ENCODE results near the gene SETBP1.

The SETBP1 gene

DNA sequence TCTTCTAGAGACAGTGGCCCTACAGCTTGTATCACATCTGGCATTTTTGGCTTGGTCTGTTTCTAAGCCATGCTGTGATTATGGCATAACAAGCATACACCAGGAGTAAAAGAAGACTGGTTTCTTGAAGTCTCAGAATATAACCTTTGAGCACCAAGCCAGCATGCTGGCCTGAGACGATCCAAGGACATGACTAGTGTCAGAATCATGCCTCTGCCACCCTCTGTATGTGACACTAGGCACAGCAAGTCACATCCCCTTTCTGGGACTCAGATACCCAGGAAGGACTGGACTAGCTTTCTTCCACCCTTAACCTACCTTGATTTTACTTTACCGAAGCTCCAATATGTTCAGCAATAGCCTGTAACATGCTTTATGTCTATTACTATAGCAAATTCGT lies 345.5 kb downstream of the SETBP1 start:
- DNase-seq (ENCODE audit: low spot score), result no peak

DNA sequence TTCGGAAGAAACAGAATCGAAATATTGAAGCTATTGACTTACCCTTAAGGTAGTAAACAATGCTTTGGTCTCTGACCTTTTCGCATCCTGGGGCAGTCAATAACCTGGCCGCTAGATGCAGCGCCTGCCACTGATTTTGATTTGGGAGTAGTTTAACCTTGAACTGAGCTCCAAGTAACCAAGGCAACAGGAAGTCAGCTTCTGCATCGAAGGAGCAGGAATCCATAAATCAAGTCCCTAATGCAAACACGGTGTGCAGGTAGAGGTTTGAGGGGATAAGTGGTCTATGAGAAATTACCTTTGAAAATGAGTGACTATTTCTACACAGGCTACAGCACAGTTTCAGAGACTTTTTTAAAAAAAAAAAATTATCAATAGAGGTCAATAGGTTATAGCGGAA lies 353.5 kb downstream of the SETBP1 start:
- no peak for DNase-seq (ENCODE audit: low spot score)

DNA sequence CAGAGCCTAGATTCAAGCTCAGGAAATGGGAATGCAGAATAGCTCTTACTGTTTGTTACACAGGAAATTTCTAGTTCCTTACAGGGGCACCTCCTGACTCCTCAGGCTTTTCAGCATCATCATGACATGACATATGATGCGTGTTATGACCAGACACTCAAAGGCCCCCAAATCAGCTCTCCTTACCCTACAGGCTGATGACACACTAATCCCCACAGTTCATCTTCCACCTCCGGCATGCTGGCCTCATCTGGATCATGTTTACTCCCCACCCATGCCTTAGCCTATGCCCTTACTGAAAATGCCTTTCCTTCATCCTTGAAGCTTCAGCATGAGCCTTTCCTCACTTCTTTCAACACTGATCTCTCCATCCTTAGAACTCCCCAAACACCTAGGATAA lies 356.9 kb downstream of the SETBP1 start:
- no peak for DNase-seq (ENCODE audit: low spot score)

DNA sequence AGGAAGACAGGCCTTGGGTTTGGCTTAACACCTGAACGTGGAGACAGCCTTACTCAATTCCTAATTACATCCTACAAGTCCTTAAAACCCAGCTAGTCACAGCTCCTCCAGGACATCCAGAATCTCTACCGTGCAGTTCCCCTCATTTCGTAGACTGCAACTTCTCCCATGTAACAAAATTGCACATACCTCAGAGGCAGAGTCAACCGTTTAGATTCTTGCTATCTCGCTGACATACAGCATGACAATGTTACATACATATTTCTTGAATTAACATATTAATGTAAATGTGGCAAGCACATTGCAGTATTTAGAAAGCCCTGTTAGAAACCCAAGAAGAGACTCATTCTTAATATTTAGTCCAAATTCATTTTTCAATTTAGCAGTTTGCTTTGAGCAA lies 358.7 kb downstream of the SETBP1 start:
- no peak for DNase-seq (ENCODE audit: low spot score)

DNA sequence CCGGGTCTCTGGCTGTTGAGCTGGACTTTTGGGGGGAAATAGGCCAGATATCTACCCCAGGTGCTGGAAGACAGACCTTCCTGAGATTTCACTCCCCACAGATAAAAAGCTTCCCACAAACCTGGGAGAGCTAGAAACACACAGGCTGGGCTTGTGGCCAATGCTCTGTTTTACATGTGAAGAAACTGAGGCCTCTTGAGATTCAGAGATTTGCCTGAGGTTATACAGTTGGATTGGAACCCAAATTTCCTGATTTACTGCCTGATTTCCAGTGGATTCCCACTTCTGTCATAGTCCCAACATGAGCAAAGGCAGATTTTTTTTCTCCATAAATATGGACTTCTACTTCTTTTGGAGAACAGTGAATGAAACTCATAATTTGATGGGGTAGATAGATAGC lies 360.2 kb downstream of the SETBP1 start:
- DNase-seq (ENCODE audit: low spot score), result no peak

DNA sequence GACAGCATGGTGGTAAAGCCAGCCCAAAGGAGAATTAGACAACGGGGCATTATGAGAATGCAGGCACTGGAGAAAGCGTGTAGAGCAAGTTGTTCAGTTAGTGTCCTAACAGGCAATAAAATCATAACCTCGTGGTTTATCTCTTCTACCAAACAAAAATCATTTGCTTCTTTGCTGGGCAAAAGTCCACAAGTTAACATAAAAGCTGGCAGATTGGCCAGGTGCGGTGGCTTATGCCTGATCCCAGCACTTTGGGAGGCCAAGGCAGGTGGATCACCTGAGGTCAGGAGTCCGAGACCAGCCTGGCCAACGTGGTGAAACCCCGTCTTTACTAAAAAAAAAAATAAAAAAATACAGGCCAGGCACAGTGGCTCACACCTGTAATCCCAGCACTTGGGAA lies 364.1 kb downstream of the SETBP1 start:
- no peak for DNase-seq (ENCODE audit: low spot score)

DNA sequence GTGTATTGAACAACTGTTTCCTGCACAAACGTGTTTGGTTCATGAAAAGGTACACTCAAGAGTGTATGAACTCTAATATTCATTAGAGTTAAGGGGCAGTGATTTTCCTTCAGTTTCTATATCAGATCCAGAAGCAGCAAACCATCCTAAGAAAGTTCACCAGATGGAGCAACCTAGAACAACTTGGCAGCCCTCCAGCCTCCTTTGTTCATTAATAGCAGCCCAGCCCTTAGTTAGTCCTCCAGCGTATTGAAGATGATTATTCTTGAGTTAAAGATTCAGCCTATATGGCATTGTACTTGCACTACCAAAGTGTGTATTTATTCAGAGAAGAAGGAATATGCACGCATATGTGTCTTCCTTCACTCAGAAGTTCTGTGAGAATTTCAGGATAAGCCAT lies 365.5 kb downstream of the SETBP1 start:
- no peak for DNase-seq (ENCODE audit: low spot score)

DNA sequence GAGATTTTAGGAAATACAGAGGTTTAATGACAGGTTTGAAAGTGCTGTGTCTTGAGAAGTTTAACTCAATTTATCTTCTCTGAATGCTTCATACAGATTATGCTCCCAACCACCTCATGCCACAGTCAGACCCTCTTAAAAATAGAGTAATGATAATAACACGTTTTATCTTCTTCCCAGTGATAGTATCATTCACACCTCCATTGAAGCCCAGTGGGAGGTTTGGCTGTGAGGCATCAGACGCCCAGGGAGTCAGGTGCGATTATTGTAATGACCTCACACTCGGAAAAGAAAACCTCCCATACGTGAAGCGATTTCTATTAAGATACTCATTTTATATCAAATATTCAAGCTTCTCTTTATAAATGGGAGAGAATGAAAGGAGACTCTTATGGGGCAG lies 366.3 kb downstream of the SETBP1 start:
- no peak for DNase-seq (ENCODE audit: low spot score)

DNA sequence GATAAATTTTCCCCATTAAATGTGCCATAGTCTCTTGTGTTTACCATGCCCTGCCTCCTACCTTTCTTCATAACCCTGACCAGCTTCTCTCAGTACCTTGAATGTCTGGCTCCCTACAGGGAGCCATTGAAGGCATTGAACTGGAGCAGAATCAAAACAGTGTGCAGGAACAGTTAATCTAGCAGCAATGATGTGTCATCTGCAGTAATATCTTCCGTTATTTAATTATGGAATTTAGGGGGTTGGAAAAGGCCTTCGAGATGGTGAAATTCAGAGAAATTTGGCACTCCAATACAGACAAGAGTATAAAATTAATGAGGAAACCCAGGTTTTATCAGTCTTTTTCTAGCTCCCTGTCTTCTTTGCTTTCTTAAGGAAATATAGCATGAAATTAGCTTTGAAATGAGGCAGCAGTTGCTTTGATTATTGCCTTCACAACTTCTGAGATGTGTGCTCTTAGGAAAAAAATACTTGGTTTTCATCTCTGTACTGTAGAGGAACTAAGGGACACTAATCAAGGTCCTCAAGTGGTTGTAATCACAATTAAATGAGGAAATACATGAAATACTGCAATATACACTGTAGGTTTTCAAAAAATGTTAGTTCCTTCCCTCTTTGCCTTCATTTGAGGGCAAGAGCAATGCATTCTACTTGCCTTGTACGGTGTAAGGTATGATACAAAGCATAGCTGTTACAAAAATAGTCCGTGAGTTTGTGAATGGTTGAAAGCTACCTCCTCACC lies 369.1 kb downstream of the SETBP1 start:
- no peak for DNase-seq (ENCODE audit: low spot score)

DNA sequence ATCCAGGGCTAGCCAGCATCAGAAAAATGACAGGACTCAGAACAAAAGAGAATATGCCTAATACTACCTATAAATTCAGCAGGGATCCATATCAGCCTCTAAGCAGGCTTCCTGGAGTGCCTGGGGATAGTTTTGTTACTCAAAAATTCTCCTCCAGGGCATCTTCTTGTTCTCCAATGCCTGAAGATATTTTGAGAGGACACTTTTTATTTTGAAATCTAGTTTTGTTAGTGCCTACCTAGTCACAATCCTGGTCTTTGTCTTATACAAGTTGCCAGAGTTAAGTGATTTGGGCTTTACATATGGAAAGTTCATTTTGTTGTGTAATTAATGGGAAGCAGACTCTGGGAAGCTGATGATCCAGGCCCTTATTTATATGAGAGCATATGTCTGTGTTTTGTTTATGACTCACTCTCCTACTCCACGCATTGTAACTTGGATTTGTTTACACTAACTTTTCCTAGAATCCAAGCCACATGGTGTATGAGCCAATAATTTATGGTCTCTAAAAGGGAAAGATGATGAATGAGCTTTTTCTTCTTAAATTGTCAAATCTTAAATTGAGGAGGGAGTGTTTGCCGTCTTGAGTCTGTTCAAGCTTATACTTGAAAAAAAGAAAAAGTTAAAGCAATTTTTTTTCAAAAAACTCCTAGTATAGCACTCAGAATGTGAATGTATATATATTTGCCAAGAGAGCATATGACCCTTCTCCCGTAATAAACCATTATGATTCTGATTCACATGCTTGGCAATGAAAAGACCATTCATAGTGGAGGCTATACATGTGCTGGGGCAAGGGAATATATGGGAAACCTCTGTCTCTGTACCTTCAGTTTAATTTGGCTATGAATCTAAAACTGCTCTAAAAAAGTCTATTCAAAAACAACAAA lies 370.3 kb downstream of the SETBP1 start:
- no peak for DNase-seq (ENCODE audit: low spot score)

DNA sequence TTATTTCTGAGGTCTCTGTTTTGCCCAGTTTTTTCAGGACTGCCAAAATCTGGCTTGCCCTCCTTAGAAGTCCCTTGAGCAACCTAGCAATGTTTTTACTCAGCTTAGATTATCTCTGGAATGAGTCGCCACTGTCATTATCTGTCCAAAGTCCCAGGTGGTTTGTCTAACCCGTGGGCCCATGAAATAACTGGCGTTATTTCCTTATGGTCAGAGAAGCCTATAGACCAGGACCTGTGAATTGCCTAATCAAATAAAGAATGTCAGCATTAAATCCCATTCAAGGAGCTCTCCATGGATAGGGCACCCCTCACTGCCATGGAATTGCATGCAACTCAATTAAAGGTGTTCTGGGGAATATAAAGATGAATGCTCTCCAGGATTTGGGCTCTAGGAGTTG lies 373.9 kb downstream of the SETBP1 start:
- no peak for DNase-seq (ENCODE audit: low spot score)

DNA sequence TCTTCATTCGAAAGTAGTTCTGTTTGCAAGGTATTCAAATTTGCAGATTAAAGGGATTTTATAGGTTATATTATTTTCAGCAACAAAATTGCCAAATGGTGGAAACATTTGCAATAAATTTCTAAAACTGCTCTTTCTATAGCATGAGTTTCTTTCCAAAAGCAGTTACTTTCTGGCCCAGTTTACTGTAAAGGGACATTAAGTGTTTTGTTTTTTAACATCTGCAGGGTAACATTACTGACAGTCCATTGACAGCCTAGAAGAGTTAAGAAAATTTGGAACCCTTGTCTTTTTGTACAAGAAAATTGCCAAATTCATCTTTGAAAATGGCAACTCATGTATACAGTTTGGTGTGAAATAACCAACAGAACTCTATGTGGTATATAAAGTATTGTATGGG lies 375.1 kb downstream of the SETBP1 start:
- no peak for DNase-seq (ENCODE audit: low spot score)

DNA sequence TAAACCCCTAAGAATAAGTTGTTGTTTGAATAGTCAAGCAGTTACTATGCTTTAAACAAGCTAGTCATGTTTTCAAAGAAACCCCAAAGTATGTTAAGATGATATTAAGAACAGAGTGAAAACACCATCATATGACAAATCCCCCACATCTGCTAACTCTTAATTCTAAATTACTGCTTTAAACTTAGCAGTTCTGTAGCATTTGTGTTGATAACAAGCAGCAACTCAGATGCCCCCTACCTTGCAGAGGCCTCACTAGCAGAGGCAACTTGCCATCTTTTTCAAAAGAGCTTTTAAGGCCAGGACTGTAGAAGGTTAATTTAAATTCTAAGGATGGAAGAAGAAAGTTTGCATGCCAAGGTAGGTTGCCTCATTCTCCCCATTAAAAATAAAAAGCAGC lies 376.2 kb downstream of the SETBP1 start:
- DNase-seq (ENCODE audit: low spot score), result no peak

DNA sequence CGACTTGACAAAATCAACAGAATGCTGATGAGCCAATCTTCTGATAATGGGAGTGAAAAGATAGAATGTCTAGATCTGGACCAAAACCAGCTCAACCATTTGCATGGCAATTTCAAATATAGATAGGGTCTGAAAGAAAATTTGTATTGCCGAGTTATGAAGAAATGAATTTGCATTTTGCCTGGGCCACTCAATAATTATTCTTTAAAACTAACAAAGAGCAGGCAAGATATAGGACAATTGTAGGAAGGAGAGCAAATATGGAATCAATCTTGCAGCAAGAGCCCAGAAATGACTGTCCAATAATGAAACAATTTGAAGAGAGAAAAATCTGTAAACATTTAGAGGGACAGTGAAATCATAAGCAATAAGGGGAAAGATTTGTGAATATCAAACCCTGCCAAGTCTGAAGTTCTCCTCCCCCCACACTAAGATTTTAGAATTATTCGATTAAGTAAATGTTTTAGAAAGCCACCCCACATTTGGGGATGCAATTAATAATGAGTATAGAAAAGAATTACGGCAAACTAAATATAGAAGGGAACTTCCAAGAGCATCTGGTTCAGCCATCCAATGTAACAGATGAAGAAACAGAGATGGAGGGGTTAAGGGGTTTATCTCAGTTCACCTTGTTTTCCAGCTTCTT lies 377.4 kb downstream of the SETBP1 start:
- no peak for DNase-seq (ENCODE audit: low spot score)

DNA sequence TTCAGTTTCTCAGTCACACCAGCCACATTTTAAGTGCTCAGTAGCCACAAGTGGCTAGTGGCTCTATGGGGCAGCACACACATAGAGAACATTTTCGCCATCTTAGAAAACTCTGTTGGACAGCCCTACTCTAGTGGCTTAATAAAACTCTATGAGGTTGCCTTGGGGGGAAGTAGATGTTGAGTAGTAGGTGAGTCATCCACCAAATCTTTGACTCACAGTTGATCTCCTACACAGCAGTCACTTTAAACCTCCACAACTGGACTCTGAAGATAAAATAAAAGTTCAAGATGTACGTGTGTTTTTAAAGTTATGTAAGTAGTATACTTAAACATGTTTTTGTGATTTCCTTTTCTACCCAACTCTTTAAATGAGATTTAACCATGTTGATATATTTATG lies 379.0 kb downstream of the SETBP1 start:
- DNase-seq (ENCODE audit: low spot score), result no peak

DNA sequence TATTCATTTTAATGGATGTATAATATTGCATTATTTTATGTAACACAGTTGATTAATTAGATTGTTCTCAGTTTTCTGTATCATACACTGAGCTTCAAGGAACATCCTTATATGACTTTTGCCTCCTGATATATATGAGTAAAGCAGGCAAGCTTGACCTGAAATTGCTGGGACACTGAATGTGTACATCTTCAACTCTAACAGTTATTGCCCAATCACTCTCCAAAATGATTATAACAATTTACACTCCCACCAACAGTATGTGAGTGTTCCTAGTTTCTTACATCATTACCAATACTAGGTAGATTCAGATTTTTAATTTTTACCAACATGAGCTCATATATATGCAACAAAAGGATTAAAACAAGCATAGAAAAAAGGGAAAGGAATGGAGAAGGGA lies 379.4 kb downstream of the SETBP1 start:
- no peak for DNase-seq (ENCODE audit: low spot score)

DNA sequence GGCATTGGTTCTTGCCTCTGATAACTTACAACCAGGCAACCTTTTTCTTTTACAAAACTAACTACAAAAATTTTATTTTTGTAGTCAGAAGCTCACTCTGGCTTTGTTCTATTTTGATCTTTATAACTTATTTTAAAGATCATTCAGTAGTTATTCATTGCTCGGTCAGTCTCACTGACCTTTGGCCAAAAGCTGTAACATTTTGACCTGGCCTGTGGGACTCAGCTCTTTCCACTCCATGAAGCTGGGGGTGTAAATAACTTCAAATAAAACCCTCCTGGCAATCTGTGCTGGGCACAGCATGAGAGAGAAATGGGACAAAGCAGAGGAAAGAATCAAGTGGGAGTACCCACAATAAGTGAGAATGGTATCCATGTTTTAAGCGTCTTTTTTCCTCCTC lies 380.7 kb downstream of the SETBP1 start:
- no peak for DNase-seq (ENCODE audit: low spot score)

DNA sequence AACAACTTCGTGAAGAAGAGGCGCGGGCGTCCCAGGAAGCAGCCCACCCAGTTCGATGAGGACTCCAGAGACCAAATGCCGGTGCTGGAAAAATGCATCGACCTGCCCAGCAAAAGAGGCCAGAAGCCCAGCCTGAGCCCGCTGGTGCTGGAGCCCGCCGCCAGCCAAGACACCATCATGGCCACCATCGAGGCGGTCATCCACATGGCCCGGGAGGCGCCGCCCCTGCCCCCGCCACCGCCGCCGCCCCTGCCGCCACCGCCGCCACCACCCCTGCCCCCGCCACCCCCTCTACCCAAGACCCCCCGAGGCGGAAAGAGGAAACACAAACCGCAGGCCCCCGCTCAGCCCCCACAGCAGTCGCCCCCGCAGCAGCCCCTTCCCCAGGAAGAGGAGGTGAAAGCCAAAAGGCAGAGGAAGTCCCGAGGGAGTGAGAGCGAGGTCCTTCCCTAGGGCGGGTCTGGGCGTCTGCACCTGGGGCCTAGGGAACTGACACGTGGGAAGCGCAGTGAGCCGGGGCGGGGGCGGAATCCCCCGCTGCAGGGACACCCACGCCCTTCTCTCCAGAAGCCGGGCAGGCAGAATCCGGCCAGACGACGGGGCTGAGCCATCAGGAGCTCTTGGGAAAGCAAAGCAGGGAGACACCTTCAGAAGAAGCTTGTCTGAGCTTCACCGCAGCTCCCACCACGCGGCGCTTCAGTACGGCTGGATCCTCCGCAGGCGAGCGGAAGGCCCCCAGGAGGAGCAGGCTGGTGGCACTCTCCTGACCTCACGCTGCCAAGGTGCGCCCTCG lies 382.8 kb downstream of the SETBP1 start:
- no peak for DNase-seq (ENCODE audit: low spot score)

DNA sequence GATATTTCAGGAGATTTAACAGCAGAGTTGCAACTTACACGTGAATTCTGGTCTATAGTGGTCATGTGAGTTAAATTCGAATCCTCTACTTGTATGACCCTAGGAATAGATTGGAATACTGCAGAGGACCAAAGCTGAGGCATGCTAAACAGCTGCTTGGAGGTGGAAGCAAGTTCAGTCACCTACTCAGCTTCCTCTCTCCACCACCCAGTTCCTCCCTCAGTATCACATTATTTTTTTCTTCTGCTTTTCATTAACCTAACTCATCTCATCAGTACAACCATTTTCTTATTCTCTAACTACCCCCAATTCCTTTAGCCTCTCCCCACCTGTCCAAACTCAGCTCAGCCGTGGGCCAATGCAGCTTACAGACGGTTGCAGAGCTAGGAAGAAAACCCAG lies 385.5 kb downstream of the SETBP1 start:
- DNase-seq (ENCODE audit: low spot score), result no peak

DNA sequence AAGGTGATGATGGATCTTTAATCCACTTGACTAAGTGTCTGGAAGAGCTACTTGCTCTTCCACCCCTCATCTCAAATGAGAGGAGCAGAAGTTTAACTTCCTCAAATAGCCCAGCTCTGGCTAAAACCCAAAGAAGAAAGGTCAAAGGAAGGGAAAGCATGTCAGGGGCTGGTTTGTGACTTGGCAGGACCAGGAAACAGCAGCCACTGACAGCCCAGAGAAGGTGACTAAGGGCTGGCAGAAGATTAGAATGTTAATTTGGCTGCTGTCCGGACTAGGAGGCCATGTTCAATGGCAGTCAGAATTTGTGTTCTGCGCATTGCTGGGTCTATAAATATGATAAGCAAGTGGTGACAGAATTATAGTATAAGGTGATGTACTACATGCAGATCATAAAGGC lies 386.2 kb downstream of the SETBP1 start:
- DNase-seq (ENCODE audit: low spot score), result no peak

DNA sequence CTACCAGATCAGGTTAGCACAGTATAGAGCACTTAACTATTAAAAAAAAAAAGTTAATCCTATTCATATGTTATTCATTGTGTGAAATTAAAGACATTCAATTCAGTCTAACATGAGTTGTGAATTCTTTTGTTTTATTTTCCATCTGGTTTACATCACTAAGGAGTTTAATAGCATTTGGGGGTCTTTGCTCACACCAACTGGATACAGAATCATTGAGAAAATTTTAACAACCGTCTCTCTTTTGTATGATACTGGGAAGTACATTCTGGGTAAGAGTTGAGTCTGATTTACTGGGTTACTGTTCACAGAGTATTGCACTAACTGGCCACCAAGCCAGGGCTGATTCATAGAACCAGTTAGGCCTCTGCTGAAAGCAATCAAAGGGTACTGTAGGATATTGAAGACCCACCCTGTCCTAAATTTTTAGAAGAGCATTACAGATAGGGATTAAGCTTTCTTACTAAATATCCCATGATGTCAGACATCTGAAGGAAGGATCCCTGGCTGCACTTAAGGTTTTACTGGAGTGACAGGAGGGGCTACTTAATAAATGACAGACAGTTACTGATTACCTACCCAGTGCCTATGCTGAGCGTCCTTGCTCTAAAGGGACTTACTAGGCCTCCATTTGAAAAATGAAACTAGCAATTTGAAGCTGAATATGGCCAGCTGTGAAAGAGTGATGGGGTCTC lies 387.9 kb downstream of the SETBP1 start:
- DNase-seq (ENCODE audit: low spot score), result no peak

DNA sequence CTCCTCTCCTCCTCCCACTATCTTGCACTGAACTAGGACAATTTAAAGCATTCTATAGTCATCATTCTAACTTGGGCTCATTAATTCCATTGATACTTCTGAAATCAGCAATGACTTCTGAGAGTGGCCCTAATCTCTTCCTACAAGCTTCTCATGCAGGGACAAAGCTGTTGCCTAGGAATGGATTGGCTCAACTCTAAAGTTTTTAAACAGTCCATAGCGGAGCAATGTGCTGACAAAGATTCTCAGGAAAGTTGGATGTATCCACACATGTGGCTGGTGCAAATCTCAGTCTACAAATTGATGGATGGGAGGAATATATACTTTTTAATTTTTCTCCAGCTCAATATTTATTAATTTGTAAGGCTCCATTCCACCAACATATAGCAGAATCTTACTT lies 388.9 kb downstream of the SETBP1 start:
- DNase-seq (ENCODE audit: low spot score), result no peak

Measured in CD4-positive, alpha-beta T cell treated with Interleukin-6 at 100 ng/mL for 8 hours (primary cell).